ENCODE data around the gene COMMD10. TPM values are rescaled to one million over a fixed set of nuclear protein-coding genes. Genes with fewer than 3 reads are reported as not detected.
A peak's percentile ranks its signal among the peaks of the same experiment; 100 is the strongest.

COMMD10 gene
- total and polyA plus RNA-seq, 2 of the 8 experiments (the other 6 are each of a cell fraction or from before 2014, with no cell fraction given), result 16.5 to 43.4 TPM

GRCh38 chr5:116084287-116084691 is 536 bp upstream of the COMMD10 start:
- Histone ChIP-seq H3K14ac (ENCODE audit: insufficient read length) (no peak overlapping the region), H3K36me3 (ENCODE audit: control insufficient read depth in 2 of 4, insufficient read depth in 4 of 4, low read length in 3 of 4) (peaks cover 0 to 4% (median 2%) of the 10 kb centered on the region in 4 experiments; a peak in 4 of 8 replicates), H3K79me2 (ENCODE audit: control insufficient read depth in 1 of 2, insufficient read depth in 2 of 2, low read length in 2 of 2) (peaks cover 0 to 34% of the 10 kb centered on the region in 2 experiments; a peak in 3 of 4 replicates), H3K4ac (replicated peaks; ENCODE audit: insufficient read length, low read depth, low read length) (no peak overlapping the region), H2AK5ac (ENCODE audit: low read depth, low read length) (no peak overlapping the region), H2BK12ac (ENCODE audit: low read depth, low read length) (no peak overlapping the region), H4K91ac (replicated peaks; ENCODE audit: insufficient read length, low read length) (no peak overlapping the region), H3K27ac (ENCODE audit: low read depth, low read length) (no peak overlapping the region), H3K27me3 (replicated peaks in 1 of 4; ENCODE audit: control insufficient read depth in 3 of 4, extremely low read depth in 1 of 4, insufficient read depth in 3 of 4, low read length in 3 of 4) (no peaks in the 10 kb centered on the region), H3K56ac (replicated peaks; ENCODE audit: insufficient read length, low read depth, low read length) (no peak overlapping the region), H4K20me1 (replicated peaks in 1 of 2; ENCODE audit: control insufficient read depth in 1 of 2, insufficient read depth in 2 of 2, low read length in 2 of 2) (no peaks in the 10 kb centered on the region), H3K9me3 (ENCODE audit: insufficient read depth in 2 of 2, low read depth in 1 of 2, low read length in 1 of 2) (no peaks in the 10 kb centered on the region), H3K23ac (ENCODE audit: insufficient read length) (no peak overlapping the region), H4K5ac (ENCODE audit: insufficient read length, low read depth, low read length) (no peak overlapping the region), H2AFZ (ENCODE audit: low read length) (peak overlapping the region; percentile 1; the same call in 1 of the 2 replicates), H3K4me1 (replicated peaks in 1 of 4; ENCODE audit: control insufficient read depth in 3 of 4, insufficient read depth in 4 of 4, low read length in 3 of 4) (peaks cover 3 to 7% (median 6%) of the 10 kb centered on the region in 4 experiments; a peak in 4 of 7 replicates), H3K4me2 (ENCODE audit: insufficient read depth in 1 of 2, low read depth in 2 of 2, low read length in 2 of 2) (peak overlapping the region; percentile 82 to 86), H2BK15ac (ENCODE audit: low read length) (no peak overlapping the region), H3K79me1 (ENCODE audit: low read depth, low read length) (no peaks in the 10 kb centered on the region; the same call in 1 of the 2 replicates), H2BK120ac (replicated peaks; ENCODE audit: low read depth, low read length) (no peak overlapping the region), H2BK5ac (ENCODE audit: low read depth, low read length) (no peak overlapping the region), H3K9ac (replicated peaks in 1 of 4; ENCODE audit: extremely low read depth in 1 of 4, low read depth in 3 of 4, low read length in 3 of 4) (peak overlapping the region in 2 of 4 experiments; percentile 3 to 23; a peak in 3 of 7 replicates), H3K4me3 (ENCODE audit: extremely low read depth in 1 of 4, insufficient read depth in 2 of 4, low read depth in 3 of 4, low read length in 4 of 4) (peak overlapping the region; percentile 64 to 96 (median 80)), H2BK20ac (ENCODE audit: low read length) (no peak overlapping the region), H3K18ac (ENCODE audit: extremely low read depth, low read length) (no peak overlapping the region), H4K8ac (ENCODE audit: extremely low read depth, insufficient read depth, low read length) (no peak overlapping the region), H3K23me2 (ENCODE audit: low read depth, low read length) (peaks cover 4% of the 10 kb centered on the region)
- TF ChIP-seq EP300 (IDR thresholded peaks at IDR 0.05; ENCODE audit: borderline replicate concordance in 1 of 2, low read depth in 2 of 2, low read length in 2 of 2) (no peak), ASH2L (IDR thresholded peaks at IDR 0.05; ENCODE audit: low read length) (no peak), TEAD4 (IDR thresholded peaks at IDR 0.05; ENCODE audit: low read depth, low read length) (no peak), EGR1 (IDR thresholded peaks at IDR 0.05; ENCODE audit: borderline replicate concordance, low read depth, low read length) (no peak), SP1 (IDR thresholded peaks at IDR 0.05; ENCODE audit: low read depth, low read length) (no peak), TAF7 (optimal IDR thresholded peaks at IDR 0.05; ENCODE audit: borderline replicate concordance, low read depth, low read length) (no peak)
- POLR2A ChIA-PET (ENCODE audit: partially characterized antibody), result interaction anchor here (1.1 to 3.0 kb wide), 4 partner anchors 8 to 243 kb away, joined by 3 to 10 read pairs (median 4); partner anchors contain the start of genes AP3S1 and ATG12
- no peak for DNase-seq (ENCODE audit: low read depth in 1 of 2, low spot score in 2 of 2)
- 23% methylated on average over 11 of the region's 11 CpGs; no CpG with 5 or more reads in 1 of the 2 experiments for WGBS, 2 experiments (ENCODE audit: extremely low coverage in 1 of 2, insufficient coverage in 1 of 2, insufficient read length in 1 of 2, insufficient replicate concordance in 2 of 2, low coverage in 1 of 2, low lambda C conversion rate in 2 of 2, missing lambda C conversion rate in 1 of 2)
- CTCF ChIA-PET (ENCODE audit: partially characterized antibody), result interaction anchor here (1.4 kb wide), 1 partner anchor 59 kb away, joined by 3 read pairs; no protein-coding TSS in a partner anchor
- FAIRE-seq, result no peak

Data from H1 (cell line).